ENCODE measurements around the gene UBR4. TPM values are rescaled to one million over a fixed set of nuclear protein-coding genes. Genes with fewer than 3 reads are reported as not detected.

The UBR4 gene
- total RNA-seq, 1 experiment from 2014 or later, result 131 TPM

DNA sequence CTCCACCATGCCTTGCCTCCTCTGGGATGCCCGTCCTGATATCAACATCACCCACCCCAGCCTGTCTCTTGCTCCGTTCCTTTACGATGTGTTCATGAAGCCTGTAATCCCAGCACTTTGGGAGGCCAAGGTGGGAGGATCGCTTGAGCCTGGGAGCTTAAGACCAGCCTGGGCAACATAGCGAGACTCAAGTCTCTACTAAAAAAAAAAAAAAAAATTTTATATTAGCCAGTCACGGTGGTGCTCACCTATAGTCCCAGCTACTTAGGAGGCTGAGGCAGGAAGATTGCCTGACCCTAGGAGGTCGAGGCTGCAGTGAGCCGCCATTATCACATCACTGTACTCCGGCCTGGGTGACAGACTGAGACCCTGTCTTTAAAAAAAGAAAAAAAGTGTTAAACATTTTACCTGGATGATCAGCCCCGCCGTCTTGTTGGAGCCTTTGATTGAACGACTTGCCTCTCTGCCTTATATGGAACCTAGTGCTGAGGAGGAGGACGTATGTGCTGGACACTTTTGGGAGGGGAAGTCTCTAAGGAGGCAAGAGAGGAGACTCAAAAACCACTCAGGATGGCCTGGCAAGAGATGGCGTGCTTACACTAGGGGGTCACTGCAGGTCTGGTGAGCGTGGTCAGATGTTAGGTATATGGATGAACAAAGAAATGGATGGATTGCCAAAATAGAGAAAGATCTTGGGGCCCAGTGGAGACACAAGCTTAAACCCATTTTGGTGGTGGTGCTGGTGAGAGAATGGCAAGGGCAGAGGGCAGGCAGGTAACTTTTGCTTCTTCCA lies 173.1 kb downstream of the UBR4 start:
- no peaks in the 10 kb centered on the region for H3K23me2 ChIP-seq (ENCODE audit: insufficient read length, low read depth, low read length, poor library complexity, severe bottlenecking)
- H3K4me3 Mint-ChIP-seq, result no peak overlapping the region
- H3K9ac ChIP-seq (ENCODE audit: extremely low read depth, insufficient read length, low read length), result no peak overlapping the region
- H4K20me1 ChIP-seq (ENCODE audit: control insufficient read depth, insufficient read depth, insufficient read length), result peaks cover 3% of the 10 kb centered on the region
- H3K56ac ChIP-seq (ENCODE audit: insufficient read length, low read depth, low read length), result no peak overlapping the region
- H2BK120ac ChIP-seq (ENCODE audit: low read depth, low read length, poor library complexity, severe bottlenecking), result no peak overlapping the region
- no peak overlapping the region for H3K23ac ChIP-seq (ENCODE audit: insufficient read length, low read depth, low read length)
- H3K4me2 ChIP-seq (ENCODE audit: insufficient read depth, insufficient read length, low read length), result no peak overlapping the region
- no CpG with 5 or more reads among the region's 15 CpGs for WGBS (ENCODE audit: extremely low coverage, insufficient read length, low lambda C conversion rate)
- peaks cover 2 to 14% of the 10 kb centered on the region in 2 experiments; a peak in 3 of 4 replicates for H3K4me1 Mint-ChIP-seq
- H4K91ac ChIP-seq (ENCODE audit: insufficient read length, low read depth, low read length), result no peak overlapping the region
- H3K27me3 Mint-ChIP-seq (ENCODE audit: low read depth), result peaks cover 9% of the 10 kb centered on the region; the same call in 1 of the 2 replicates
- no peak overlapping the region for H2AK5ac ChIP-seq (ENCODE audit: insufficient read length, low read length)
- no peaks in the 10 kb centered on the region for H3K4me1 ChIP-seq (ENCODE audit: insufficient read depth, low read length)
- no peaks in the 10 kb centered on the region for H3K79me2 ChIP-seq (ENCODE audit: insufficient read depth, low read length)
- H2BK12ac ChIP-seq (ENCODE audit: insufficient read length, low read depth, low read length), result no peak overlapping the region
- TF ChIP-seq, protein P1, sequence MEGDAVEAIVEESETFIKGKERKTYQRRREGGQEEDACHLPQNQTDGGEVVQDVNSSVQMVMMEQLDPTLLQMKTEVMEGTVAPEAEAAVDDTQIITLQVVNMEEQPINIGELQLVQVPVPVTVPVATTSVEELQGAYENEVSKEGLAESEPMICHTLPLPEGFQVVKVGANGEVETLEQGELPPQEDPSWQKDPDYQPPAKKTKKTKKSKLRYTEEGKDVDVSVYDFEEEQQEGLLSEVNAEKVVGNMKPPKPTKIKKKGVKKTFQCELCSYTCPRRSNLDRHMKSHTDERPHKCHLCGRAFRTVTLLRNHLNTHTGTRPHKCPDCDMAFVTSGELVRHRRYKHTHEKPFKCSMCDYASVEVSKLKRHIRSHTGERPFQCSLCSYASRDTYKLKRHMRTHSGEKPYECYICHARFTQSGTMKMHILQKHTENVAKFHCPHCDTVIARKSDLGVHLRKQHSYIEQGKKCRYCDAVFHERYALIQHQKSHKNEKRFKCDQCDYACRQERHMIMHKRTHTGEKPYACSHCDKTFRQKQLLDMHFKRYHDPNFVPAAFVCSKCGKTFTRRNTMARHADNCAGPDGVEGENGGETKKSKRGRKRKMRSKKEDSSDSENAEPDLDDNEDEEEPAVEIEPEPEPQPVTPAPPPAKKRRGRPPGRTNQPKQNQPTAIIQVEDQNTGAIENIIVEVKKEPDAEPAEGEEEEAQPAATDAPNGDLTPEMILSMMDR (conservative IDR thresholded peaks at IDR 0.05), result no peak
- H3K27ac ChIP-seq (ENCODE audit: insufficient read length, low read depth, low read length), result no peak overlapping the region
- no peak overlapping the region for H3T11ph ChIP-seq (ENCODE audit: low read length)
- no peak overlapping the region; a peak in 1 of 7 replicates for H3K27ac Mint-ChIP-seq
- H2BK5ac ChIP-seq (ENCODE audit: insufficient read length, low read length), result no peak overlapping the region
- no peak overlapping the region for H2AFZ ChIP-seq (ENCODE audit: low read length)
- no peak overlapping the region for H4K5ac ChIP-seq (ENCODE audit: insufficient read length, low read depth, low read length)
- H2BK20ac ChIP-seq (ENCODE audit: low read depth, low read length, poor library complexity, severe bottlenecking), result no peak overlapping the region
- H3K79me1 ChIP-seq (ENCODE audit: insufficient read depth, low read depth, low read length, poor library complexity, severe bottlenecking), result no peaks in the 10 kb centered on the region
- no peak overlapping the region for H4K8ac ChIP-seq (replicated peaks; ENCODE audit: insufficient read length, low read depth, low read length)
- H3K18ac ChIP-seq (ENCODE audit: insufficient read length, low read depth, low read length), result no peak overlapping the region
- no peak overlapping the region for H3K4ac ChIP-seq (ENCODE audit: low read depth, low read length)
- no peak overlapping the region for H3K14ac ChIP-seq (ENCODE audit: insufficient read depth, low read length)
- no peaks in the 10 kb centered on the region for H3K36me3 Mint-ChIP-seq (ENCODE audit: insufficient read depth in 1 of 3, low read depth in 3 of 3)
- DNase-seq, result no peak
- no peaks in the 10 kb centered on the region for H3K9me3 Mint-ChIP-seq
- H3K27me3 ChIP-seq (ENCODE audit: insufficient read depth, low read length), result no peaks in the 10 kb centered on the region
- H3K9me3 ChIP-seq (ENCODE audit: control insufficient read depth, low read depth, low read length), result no peaks in the 10 kb centered on the region
- H2BK15ac ChIP-seq (ENCODE audit: low read depth, low read length), result no peak overlapping the region
